Stimulated activated CD8-positive, alpha-beta memory T cell treated with anti-CD3 and anti-CD28 coated beads, Interleukin-12 subunit alpha, Interleukin-12 subunit beta, amount 100 ng/mL, for 24 hours (primary cell): ENCODE results near the gene ZNF592.
"Not testable (repeated sequence)": the region's sequence is repeated elsewhere in the genome, so short reads cannot be mapped to it uniquely, and the experiment has no call there.

ENCODE experiments used
- DNase-seq: peaks from one replicate; pipeline ENCODE4 v3.0.0-alpha.2; 2020; ENCODE audit errors: extremely low read depth

ZNF592 gene

GRCh38 chr15:84748274-84749110, at the start of gene ZNF592:
TSS of gene ZNF592 (plus strand) at chr15:84748592. CDS start at chr15:84782676, 34,084 bp downstream.
- peak; percentile 49 for DNase-seq

- no peak for DNase-seq
Observed at GRCh38 chr15:84699538-84700191, 48.7 kb upstream of the ZNF592 start.

GRCh38 chr15:84702961-84703482, 45.4 kb upstream of the ZNF592 start:
- DNase-seq: no peak

- no peak for DNase-seq
Observed at GRCh38 chr15:84703808-84704207, 44.6 kb upstream of the ZNF592 start.

GRCh38 chr15:84714372-84714771, 34.0 kb upstream of the ZNF592 start:
- DNase-seq: no peak

- DNase-seq: no peak
Observed at GRCh38 chr15:84714821-84715220, 33.6 kb upstream of the ZNF592 start.

- no peak for DNase-seq
Observed at GRCh38 chr15:84715441-84716035, 32.9 kb upstream of the ZNF592 start.

- DNase-seq: peak; percentile 81
Observed at GRCh38 chr15:84716036-84716732, 32.2 kb upstream of the ZNF592 start, which contains the start of gene SEC11A. TSS of gene SEC11A (minus strand) at chr15:84716139. CDS start at chr15:84716075, 64 bp downstream.

- DNase-seq: no peak
Observed at GRCh38 chr15:84721371-84721770, 27.0 kb upstream of the ZNF592 start.

GRCh38 chr15:84722628-84723027, 25.8 kb upstream of the ZNF592 start:
- DNase-seq: no peak

GRCh38 chr15:84725001-84725491, 23.3 kb upstream of the ZNF592 start:
- no peak for DNase-seq

- no peak for DNase-seq
Observed at GRCh38 chr15:84727429-84727828, 21.0 kb upstream of the ZNF592 start.

- DNase-seq: no peak
Observed at GRCh38 chr15:84731774-84732173, 16.6 kb upstream of the ZNF592 start.

- DNase-seq: no peak
Observed at GRCh38 chr15:84734794-84735479, 13.5 kb upstream of the ZNF592 start.

- not testable (repeated sequence) for DNase-seq
Observed at GRCh38 chr15:84735480-84736061, 12.8 kb upstream of the ZNF592 start.

- no peak for DNase-seq
Observed at GRCh38 chr15:84736375-84736774, 12.0 kb upstream of the ZNF592 start.

- no peak for DNase-seq
Observed at GRCh38 chr15:84737005-84737404, 11.4 kb upstream of the ZNF592 start.

GRCh38 chr15:84740691-84741090, 7.7 kb upstream of the ZNF592 start:
- DNase-seq: no peak

- DNase-seq: no peak
Observed at GRCh38 chr15:84741121-84741520, 7.3 kb upstream of the ZNF592 start.

GRCh38 chr15:84747416-84748273, 747 bp upstream of the ZNF592 start:
- no peak for DNase-seq
